WERI-Rb-1 (cell line): ENCODE data around the gene TAF7L.
A peak's percentile ranks its signal among the peaks of the same experiment; 100 is the strongest.

Source experiments
- DNase-seq: peaks from one replicate; pipeline ENCODE4 v3.0.0-alpha.2; 2020
- H3K27ac ChIP-seq: fragments of 250-450 bp; sonication (Bioruptor Pico); 2 replicates; pipeline ENCODE4 v1.5.1; 2020; ENCODE audit warnings: mild to moderate bottlenecking, moderate library complexity
- H3K27me3 ChIP-seq: fragments of 250-450 bp; sonication (Bioruptor Pico); 2 replicates; pipeline ENCODE4 v1.5.1; 2021; ENCODE audit warnings: mild to moderate bottlenecking, low read depth, moderate library complexity; ENCODE audit not compliant: insufficient read depth, severe bottlenecking
- H3K36me3 ChIP-seq: fragments of 250-450 bp; sonication (Bioruptor Pico); 2 replicates; pipeline ENCODE4 v1.5.1; 2020; ENCODE audit warnings: mild to moderate bottlenecking, moderate library complexity
- H3K4me3 ChIP-seq: 2 replicates; pipeline ENCODE4 v1.5.1; 2011; ENCODE audit warnings: low read depth, mild to moderate bottlenecking, control low read depth, low read length
- H3K9me3 ChIP-seq: fragments of 250-450 bp; sonication (Bioruptor Pico); 2 replicates; pipeline ENCODE4 v1.5.1; 2021; ENCODE audit warnings: mild to moderate bottlenecking, moderate library complexity; ENCODE audit not compliant: severe bottlenecking
- TF ChIP-seq, protein P1 (sequence below): IDR thresholded peaks from 2 replicates; pipeline ENCODE4 v1.5.1; 2011; ENCODE audit warnings: low read depth, mild to moderate bottlenecking, control low read depth, inconsistent platforms, low read length

TAF7L gene

GRCh38 chrX:101276238-101276637 is 14.9 kb downstream of the TAF7L start:
- TF ChIP-seq, protein P1, sequence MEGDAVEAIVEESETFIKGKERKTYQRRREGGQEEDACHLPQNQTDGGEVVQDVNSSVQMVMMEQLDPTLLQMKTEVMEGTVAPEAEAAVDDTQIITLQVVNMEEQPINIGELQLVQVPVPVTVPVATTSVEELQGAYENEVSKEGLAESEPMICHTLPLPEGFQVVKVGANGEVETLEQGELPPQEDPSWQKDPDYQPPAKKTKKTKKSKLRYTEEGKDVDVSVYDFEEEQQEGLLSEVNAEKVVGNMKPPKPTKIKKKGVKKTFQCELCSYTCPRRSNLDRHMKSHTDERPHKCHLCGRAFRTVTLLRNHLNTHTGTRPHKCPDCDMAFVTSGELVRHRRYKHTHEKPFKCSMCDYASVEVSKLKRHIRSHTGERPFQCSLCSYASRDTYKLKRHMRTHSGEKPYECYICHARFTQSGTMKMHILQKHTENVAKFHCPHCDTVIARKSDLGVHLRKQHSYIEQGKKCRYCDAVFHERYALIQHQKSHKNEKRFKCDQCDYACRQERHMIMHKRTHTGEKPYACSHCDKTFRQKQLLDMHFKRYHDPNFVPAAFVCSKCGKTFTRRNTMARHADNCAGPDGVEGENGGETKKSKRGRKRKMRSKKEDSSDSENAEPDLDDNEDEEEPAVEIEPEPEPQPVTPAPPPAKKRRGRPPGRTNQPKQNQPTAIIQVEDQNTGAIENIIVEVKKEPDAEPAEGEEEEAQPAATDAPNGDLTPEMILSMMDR = no peak
- H3K27ac ChIP-seq = no peak overlapping the region
- no peaks in the 10 kb centered on the region for H3K36me3 ChIP-seq
- H3K4me3 ChIP-seq = no peak overlapping the region
- H3K9me3 ChIP-seq = no peaks in the 10 kb centered on the region
- no peak for DNase-seq
- peaks cover 33% of the 10 kb centered on the region for H3K27me3 ChIP-seq

DNA sequence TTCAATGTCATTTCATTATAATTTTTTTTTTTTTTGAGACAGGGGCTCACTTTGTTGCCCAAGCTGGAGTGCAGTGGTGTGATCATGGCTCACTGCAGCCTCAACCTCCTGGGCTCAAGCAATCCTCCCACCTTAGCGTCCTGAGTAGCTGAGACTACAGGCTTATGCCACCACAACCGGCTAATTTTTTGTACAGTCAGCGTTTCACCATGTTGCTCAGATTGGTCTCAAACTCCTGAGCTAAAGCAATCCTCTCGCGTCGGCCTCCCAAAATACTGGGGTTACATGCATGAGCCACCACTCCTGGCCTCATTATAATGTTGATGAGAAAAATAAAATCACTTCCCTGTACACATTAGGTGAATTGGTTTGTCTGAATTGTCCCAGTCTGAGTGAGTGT is 16.9 kb downstream of the TAF7L start:
- TF ChIP-seq, protein P1 = no peak
- no peak overlapping the region for H3K4me3 ChIP-seq
- H3K9me3 ChIP-seq = no peaks in the 10 kb centered on the region
- H3K27me3 ChIP-seq = peaks cover 33% of the 10 kb centered on the region
- H3K27ac ChIP-seq = no peak overlapping the region
- no peak for DNase-seq
- H3K36me3 ChIP-seq = no peaks in the 10 kb centered on the region

DNA sequence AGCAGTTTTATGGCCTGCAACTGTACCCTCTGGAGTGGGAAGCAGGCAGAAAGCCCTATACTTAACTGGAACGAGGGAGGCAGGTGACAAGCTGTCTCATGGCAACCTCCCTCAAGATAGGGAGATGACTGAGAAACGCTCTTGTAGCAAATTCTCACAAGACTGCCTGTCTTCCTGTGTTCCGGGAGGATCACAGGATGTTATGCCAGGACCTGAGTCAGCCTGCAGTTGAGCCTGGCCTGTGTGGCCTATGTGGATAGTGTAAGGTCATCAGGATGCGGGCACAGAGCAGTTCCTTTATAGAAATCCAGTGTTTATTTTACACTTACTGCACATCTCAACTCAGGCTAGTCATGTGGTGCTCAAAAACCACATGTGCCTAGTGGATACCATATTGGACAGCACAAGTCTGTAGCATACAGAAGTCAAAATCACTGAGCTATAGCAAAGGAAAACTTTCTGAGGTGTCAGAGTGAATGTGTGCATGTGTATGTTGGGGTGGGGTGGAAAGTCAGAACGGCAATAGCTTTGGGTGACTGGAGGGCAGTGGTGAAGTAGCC is 25.2 kb downstream of the TAF7L start:
- Histone ChIP-seq H3K27me3 (peaks cover 19% of the 10 kb centered on the region), H3K27ac (no peak overlapping the region), H3K9me3 (no peaks in the 10 kb centered on the region), H3K4me3 (no peak overlapping the region), H3K36me3 (no peaks in the 10 kb centered on the region)
- no peak for DNase-seq
- TF ChIP-seq, protein P1 = no peak

- Histone ChIP-seq H3K9me3 (no peaks in the 10 kb centered on the region), H3K36me3 (no peaks in the 10 kb centered on the region), H3K4me3 (no peak overlapping the region), H3K27ac (no peak overlapping the region), H3K27me3 (peaks cover 19% of the 10 kb centered on the region)
- TF ChIP-seq, protein P1 = no peak
- no peak for DNase-seq
Measured at GRCh38 chrX:101263766-101264165, 27.4 kb downstream of the TAF7L start.

DNA sequence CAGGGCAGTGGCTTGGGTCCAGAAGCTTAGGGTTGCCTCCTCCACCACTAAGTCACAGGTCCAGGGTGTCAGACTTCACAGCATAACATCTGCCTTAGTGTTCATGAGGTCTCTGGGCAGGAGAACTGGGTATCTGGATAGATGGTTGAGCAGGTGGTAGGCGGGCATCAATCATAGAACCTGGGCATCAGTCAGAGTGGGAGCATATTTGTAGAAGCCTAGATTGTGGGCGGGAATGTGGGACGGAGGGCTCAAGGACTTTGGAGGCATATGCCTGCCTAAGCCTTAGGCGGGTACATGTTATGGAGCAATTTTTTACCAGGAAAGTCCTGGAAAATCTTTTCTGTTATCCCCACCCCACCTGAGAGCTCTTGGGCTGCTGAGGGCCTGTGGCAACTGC is 28.5 kb downstream of the TAF7L start:
- Histone ChIP-seq H3K4me3 (no peak overlapping the region), H3K36me3 (no peaks in the 10 kb centered on the region), H3K27ac (no peak overlapping the region), H3K9me3 (no peaks in the 10 kb centered on the region), H3K27me3 (peaks cover 12% of the 10 kb centered on the region)
- TF ChIP-seq, protein P1 = no peak
- no peak for DNase-seq

DNA sequence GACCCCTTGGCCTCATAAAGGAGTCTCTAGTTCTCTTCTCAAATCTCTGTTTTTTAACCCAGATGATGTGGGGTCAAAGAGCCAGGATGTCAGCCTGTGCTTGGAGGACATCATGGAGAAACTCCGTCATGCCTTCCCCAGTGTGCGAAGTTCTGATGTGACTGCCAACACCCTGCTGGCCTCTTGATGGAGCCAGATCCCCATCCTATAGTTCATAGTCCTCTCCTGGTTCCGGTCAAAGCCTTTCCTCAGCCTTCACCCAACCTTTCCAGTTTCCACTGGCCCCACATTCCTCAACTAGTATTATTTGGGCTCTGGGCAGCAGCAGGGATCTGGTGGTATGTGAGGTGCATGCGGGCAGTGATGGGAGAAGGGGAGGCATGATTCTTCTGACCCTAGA is 30.7 kb downstream of the TAF7L start:
- peak; percentile 19 for DNase-seq
- TF ChIP-seq, protein P1 = peak; percentile 58
- H3K36me3 ChIP-seq = no peaks in the 10 kb centered on the region

More for the DNA sequence above, 30.7 kb downstream of the TAF7L start:
- Histone ChIP-seq H3K9me3 (no peaks in the 10 kb centered on the region), H3K27me3 (peaks cover 13% of the 10 kb centered on the region), H3K4me3 (no peak overlapping the region), H3K27ac (no peak overlapping the region)
